Subcutaneous adipose tissue (tissue), 4 donors: ENCODE data around the gene MT4. TPM values are rescaled to one million over a fixed set of nuclear protein-coding genes. Genes with fewer than 3 reads are reported as not detected.

ENCODE experiments used
- total RNA-seq, 4 donors: library from RNA; depleted of rRNA; stranded (reverse); fragments of >200 nt; gene quantifications; one replicate each; pipeline ENCODE4 v1.1.0, GENCODE V29; 2016
- TF ChIP-seq, protein P1 (sequence below): fragments of 450-650 bp; IDR thresholded peaks from one replicate; pipeline ENCODE4 v1.5.1; 2016; ENCODE audit warnings: low read depth, mild to moderate bottlenecking, control low read depth, antibody characterized with exemption, moderate library complexity

The MT4 gene
- total RNA-seq, 4 donors from 2014 or later, result not detected

DNA sequence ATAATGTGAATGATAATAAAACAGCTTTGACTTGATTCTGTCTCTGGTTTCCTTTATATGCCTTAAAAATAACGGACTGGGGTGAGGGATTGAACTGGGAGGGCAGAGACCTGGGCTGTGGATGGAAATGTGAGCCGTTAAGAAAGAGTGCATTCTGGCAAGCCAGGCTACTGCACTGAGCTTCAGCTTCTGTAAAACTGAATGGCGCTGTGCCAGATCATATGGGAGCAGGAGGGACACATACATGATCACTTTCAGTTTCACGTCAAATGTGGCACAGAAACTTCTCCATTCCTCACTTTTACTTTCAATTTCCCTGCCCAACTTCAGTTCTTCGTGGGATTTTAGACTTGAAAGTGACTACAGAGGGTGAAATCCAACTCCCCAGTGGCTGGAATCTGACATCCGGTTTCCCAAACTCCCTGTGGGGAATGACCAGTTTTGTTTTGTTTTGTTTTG is 44.6 kb downstream of the MT4 start:
- TF ChIP-seq, protein P1, sequence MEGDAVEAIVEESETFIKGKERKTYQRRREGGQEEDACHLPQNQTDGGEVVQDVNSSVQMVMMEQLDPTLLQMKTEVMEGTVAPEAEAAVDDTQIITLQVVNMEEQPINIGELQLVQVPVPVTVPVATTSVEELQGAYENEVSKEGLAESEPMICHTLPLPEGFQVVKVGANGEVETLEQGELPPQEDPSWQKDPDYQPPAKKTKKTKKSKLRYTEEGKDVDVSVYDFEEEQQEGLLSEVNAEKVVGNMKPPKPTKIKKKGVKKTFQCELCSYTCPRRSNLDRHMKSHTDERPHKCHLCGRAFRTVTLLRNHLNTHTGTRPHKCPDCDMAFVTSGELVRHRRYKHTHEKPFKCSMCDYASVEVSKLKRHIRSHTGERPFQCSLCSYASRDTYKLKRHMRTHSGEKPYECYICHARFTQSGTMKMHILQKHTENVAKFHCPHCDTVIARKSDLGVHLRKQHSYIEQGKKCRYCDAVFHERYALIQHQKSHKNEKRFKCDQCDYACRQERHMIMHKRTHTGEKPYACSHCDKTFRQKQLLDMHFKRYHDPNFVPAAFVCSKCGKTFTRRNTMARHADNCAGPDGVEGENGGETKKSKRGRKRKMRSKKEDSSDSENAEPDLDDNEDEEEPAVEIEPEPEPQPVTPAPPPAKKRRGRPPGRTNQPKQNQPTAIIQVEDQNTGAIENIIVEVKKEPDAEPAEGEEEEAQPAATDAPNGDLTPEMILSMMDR, result no peak

DNA sequence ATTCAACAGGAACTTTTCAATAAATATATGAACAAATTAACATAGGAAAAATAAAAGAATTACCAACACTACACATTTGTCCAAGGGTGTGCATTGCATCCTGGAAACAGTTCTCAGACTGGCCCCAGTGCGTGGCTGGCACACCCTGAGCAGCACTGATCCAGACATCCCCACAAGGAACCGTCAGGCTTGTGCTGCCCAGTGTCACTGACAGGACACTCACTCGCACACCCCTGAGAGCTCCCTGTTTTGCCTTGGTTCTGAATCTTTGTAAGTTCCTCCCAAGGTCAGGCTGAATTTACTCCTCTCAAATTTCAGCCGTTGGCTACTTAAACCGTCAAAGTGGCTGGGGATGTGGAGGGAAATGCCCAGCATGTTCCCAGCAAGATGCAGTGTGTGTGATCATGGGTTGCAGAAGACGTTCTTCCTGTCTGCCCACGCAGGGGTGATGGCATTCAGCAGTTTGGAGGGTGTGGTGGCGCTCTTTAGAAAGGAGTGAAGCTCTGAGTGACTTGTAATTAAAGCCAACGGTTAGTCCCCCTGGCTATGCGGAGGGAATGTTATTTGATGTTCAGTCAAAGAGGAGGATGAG is 45.2 kb downstream of the MT4 start:
- TF ChIP-seq, protein P1, result no peak

GRCh38 chr16:56610609-56611111 is 45.8 kb downstream of the MT4 start:
- TF ChIP-seq, protein P1, result no peak

DNA sequence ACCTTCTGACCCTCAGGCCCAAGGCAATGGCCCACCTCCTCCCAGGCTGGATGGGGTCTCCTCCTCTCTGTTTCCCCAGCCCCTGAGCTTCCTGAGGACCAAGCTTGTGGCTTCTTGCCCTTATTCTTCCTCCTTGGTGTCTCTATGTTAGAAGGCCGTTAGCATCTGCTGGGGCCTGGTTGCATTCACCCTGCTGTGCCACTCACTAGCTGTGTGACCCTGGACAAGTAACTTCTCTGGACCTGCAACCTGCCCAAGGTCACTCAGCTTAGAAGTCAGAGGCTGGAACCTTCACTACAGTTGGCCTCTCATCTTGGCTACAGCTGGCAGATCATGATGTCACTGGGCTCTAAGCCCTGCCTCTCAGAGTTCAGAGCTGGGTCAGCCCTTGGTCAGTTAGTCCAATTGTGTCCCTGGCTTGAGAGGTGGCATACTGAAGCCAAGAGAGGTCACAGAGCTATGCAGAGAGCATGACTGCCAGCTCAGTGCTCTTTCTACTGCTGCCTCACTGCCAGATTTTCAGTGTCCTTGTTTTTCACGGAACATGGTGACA is 46.5 kb downstream of the MT4 start:
- TF ChIP-seq, protein P1, result no peak

- TF ChIP-seq, protein P1, result no peak
Observed at GRCh38 chr16:56613706-56614105, 48.8 kb downstream of the MT4 start.

DNA sequence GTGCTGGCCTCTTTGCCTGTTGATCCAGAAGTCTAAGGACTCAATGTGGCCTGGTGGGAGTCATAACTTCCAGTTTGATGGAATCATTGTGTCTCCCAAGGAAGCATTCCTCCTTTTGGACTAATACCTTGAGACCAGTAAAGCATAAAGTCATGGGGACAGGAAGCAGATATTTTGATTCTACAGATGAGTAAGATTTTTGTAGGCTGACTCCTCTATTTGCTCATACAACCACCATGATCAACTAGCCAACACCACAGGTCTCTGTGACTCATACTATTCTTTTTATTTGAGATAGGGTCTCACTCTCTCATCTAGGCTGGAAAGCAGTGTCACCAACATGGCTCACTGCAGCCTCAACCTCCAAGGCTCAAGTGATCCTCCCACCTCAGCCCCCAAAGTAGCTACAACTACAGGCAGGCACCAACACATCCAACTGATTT is 49.7 kb downstream of the MT4 start:
- TF ChIP-seq, protein P1, result no peak

DNA sequence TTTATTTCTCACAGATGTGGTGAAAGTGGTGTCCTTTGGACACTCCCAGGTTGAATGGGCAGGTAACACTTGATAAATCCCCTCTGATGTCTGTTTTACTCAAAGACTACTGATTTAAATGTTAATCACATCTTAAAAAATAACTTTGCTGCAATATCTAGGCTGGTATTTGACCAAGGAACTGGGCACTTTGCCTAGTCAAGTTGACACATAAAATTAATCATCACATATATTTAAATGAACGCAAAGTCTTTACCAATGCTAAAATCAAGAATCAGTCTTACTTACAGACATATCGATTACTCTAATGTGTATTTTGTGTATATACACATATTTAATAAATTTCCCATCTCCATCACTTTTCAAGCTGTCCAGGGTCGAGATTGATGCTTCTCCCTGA is 50.5 kb downstream of the MT4 start:
- TF ChIP-seq, protein P1, result no peak
